Upper lobe of right lung (tissue), 1 donor: ENCODE measurements around the gene CRMP1. TPM values are rescaled to one million over a fixed set of nuclear protein-coding genes. Genes with fewer than 3 reads are reported as not detected.

ENCODE experiments used
- ATAC-seq: fragments of 200-7000 bp; cut with Tn5 transposase; one replicate; pipeline ENCODE4 v1.9.1; 2020; ENCODE audit warnings: mild to moderate bottlenecking, moderate library complexity
- DNase-seq: peaks from one replicate; pipeline ENCODE4 v3.0.0-alpha.2; 2020
- H3K27ac ChIP-seq: fragments of 200-600 bp; one replicate; pipeline ENCODE4 v1.8.0; 2022
- H3K27me3 ChIP-seq: fragments of 200-600 bp; one replicate; pipeline ENCODE4 v1.8.0; 2022; ENCODE audit warnings: mild to moderate bottlenecking
- H3K36me3 ChIP-seq: fragments of 200-600 bp; one replicate; pipeline ENCODE4 v1.8.0; 2022
- H3K4me1 ChIP-seq: fragments of 200-600 bp; one replicate; pipeline ENCODE4 v1.8.0; 2022
- H3K4me3 ChIP-seq: fragments of 200-600 bp; one replicate; pipeline ENCODE4 v1.8.0; 2022; ENCODE audit warnings: mild to moderate bottlenecking
- H3K9me3 ChIP-seq: fragments of 200-600 bp; one replicate; pipeline ENCODE4 v1.8.0; 2022
- CTCF ChIP-seq: fragments of 200-600 bp; IDR thresholded peaks from one replicate; pipeline ENCODE4 v1.8.0; 2022; ENCODE audit warnings: antibody characterized with exemption
- intact Hi-C: fragments of 100-400 bp; cut with DNase I; formaldehyde crosslinking; loops from one replicate; pipeline ENCODE4 v1.11.0; 2022
- total RNA-seq: library from RNA; stranded (reverse); fragmentation: NEBNext Ultra II Directional; extraction: Animal tissue kit (Norgen Biotek cat#: 25700); gene quantifications from one replicate; pipeline ENCODE4 v1.2.1, GENCODE V29; 2021
- donor health status: DM: no; HTN: yes; CAD: no; lungs with severe emphysema.

CRMP1 gene
- total RNA-seq, 1 donor from 2014 or later = 6.1 TPM

- no peak overlapping the region for H3K4me3 ChIP-seq
- peak; percentile 20 for DNase-seq
- no peaks in the 10 kb centered on the region for H3K4me1 ChIP-seq
- no peak overlapping the region for H3K27ac ChIP-seq
- ATAC-seq = no peak
- no peaks in the 10 kb centered on the region for H3K27me3 ChIP-seq
- TF ChIP-seq CTCF = no peak
- no peaks in the 10 kb centered on the region for H3K9me3 ChIP-seq
- peaks cover 17% of the 10 kb centered on the region for H3K36me3 ChIP-seq
- intact Hi-C loops = no loop called here
These were observed 99.4 kb downstream of the CRMP1 start for GRCh38 chr4:5793514-5793913.

- Histone ChIP-seq H3K4me1 (no peaks in the 10 kb centered on the region), H3K36me3 (peaks cover 18% of the 10 kb centered on the region), H3K9me3 (no peaks in the 10 kb centered on the region), H3K27me3 (no peaks in the 10 kb centered on the region), H3K27ac (no peak overlapping the region), H3K4me3 (no peak overlapping the region)
- intact Hi-C loops = no loop called here
- DNase-seq = peak; percentile 20
- no peak for ATAC-seq
- TF ChIP-seq CTCF = no peak
These were observed 101.2 kb downstream of the CRMP1 start for GRCh38 chr4:5791654-5792053.

- intact Hi-C loops = no loop called here
- no peak for ATAC-seq
- Histone ChIP-seq H3K27me3 (no peaks in the 10 kb centered on the region), H3K9me3 (no peaks in the 10 kb centered on the region), H3K4me1 (no peaks in the 10 kb centered on the region), H3K27ac (no peak overlapping the region), H3K36me3 (peaks cover 17% of the 10 kb centered on the region), H3K4me3 (no peak overlapping the region)
- DNase-seq = no peak
- no peak for TF ChIP-seq CTCF
These were observed 102.4 kb downstream of the CRMP1 start for GRCh38 chr4:5790546-5790857.

GRCh38 chr4:5789141-5789540 lies 103.7 kb downstream of the CRMP1 start:
- DNase-seq (peak; percentile 30), ATAC-seq (no peak)
- no peak overlapping the region for H3K27ac ChIP-seq
- H3K27me3 ChIP-seq = no peaks in the 10 kb centered on the region
- intact Hi-C loops = no loop called here
- peaks cover 9% of the 10 kb centered on the region for H3K36me3 ChIP-seq
- TF ChIP-seq CTCF = no peak
- H3K4me1 ChIP-seq = no peaks in the 10 kb centered on the region
- H3K4me3 ChIP-seq = no peak overlapping the region
- H3K9me3 ChIP-seq = no peaks in the 10 kb centered on the region

GRCh38 chr4:5788144-5788543 lies 104.7 kb downstream of the CRMP1 start:
- Histone ChIP-seq H3K4me3 (no peak overlapping the region), H3K9me3 (no peaks in the 10 kb centered on the region), H3K27me3 (no peaks in the 10 kb centered on the region), H3K27ac (no peak overlapping the region), H3K36me3 (peaks cover 9% of the 10 kb centered on the region), H3K4me1 (no peaks in the 10 kb centered on the region)
- intact Hi-C loops = no loop called here
- ATAC-seq (no peak), DNase-seq (peak; percentile 2)
- TF ChIP-seq CTCF = no peak

- no peak for ATAC-seq
- Histone ChIP-seq H3K4me1 (no peaks in the 10 kb centered on the region), H3K36me3 (peaks cover 9% of the 10 kb centered on the region), H3K4me3 (no peak overlapping the region), H3K27me3 (no peaks in the 10 kb centered on the region), H3K9me3 (no peaks in the 10 kb centered on the region), H3K27ac (no peak overlapping the region)
- no peak for TF ChIP-seq CTCF
- no peak for DNase-seq
- intact Hi-C loops = no loop called here
These were observed 105.6 kb downstream of the CRMP1 start for GRCh38 chr4:5787311-5787710.
